HEK293T (cell line): ENCODE results near the gene DAPK1.

Source experiments
- CTCF ChIA-PET: fragments of 350-600 bp; formaldehyde crosslinking; extraction: SDS; loops from one replicate; lab custom pipeline; 2021; ENCODE audit warnings: antibody characterized with exemption, inconsistent platforms; lab: Yijun Ruan, JAX
- POLR2A ChIA-PET: fragments of 350-600 bp; formaldehyde crosslinking; extraction: SDS; loops from one replicate; lab custom pipeline; 2020; ENCODE audit warnings: antibody characterized with exemption, inconsistent platforms; lab: Yijun Ruan, JAX
- DNase-seq: peaks from one replicate; pipeline ENCODE4 v3.0.0; 2012; ENCODE audit warnings: mixed read lengths; ENCODE audit errors: extremely low spot score
- ARNT ChIP-seq: fragments of 450-650 bp; IDR thresholded peaks from 2 replicates; pipeline ENCODE4 v1.6.1; 2017; ENCODE audit warnings: mild to moderate bottlenecking
- BHLHE40 ChIP-seq: fragments of 450-650 bp; IDR thresholded peaks from 2 replicates; pipeline ENCODE4 v1.6.1; 2016; ENCODE audit warnings: mild to moderate bottlenecking, moderate library complexity, borderline replicate concordance
- CTBP1 ChIP-seq: fragments of 450-650 bp; IDR thresholded peaks from 2 replicates; pipeline ENCODE4 v1.6.1; 2016; ENCODE audit warnings: borderline replicate concordance
- ELF4 ChIP-seq: fragments of 450-650 bp; IDR thresholded peaks from 2 replicates; pipeline ENCODE4 v1.6.1; 2017; ENCODE audit warnings: antibody characterized with exemption
- FOXA1 ChIP-seq: fragments of 450-650 bp; IDR thresholded peaks from 2 replicates; pipeline ENCODE4 v1.6.1; 2016; ENCODE audit warnings: mild to moderate bottlenecking
- FOXK2 ChIP-seq: fragments of 450-650 bp; IDR thresholded peaks from 2 replicates; pipeline ENCODE4 v1.6.1; 2016; ENCODE audit warnings: mild to moderate bottlenecking
- FOXM1 ChIP-seq: fragments of 450-650 bp; IDR thresholded peaks from 2 replicates; pipeline ENCODE4 v1.6.1; 2017; ENCODE audit warnings: mild to moderate bottlenecking, borderline replicate concordance
- HDGF ChIP-seq: fragments of 450-650 bp; IDR thresholded peaks from 2 replicates; pipeline ENCODE4 v1.6.1; 2017; ENCODE audit warnings: antibody characterized with exemption, borderline replicate concordance
- L3MBTL2 ChIP-seq: fragments of 450-650 bp; conservative IDR thresholded peaks from 2 replicates; pipeline ENCODE4 v1.6.1; 2016; ENCODE audit warnings: mild to moderate bottlenecking
- LEF1 ChIP-seq: fragments of 450-650 bp; IDR thresholded peaks from 2 replicates; pipeline ENCODE4 v1.6.1; 2017; ENCODE audit warnings: mild to moderate bottlenecking, borderline replicate concordance
- NFRKB ChIP-seq: fragments of 450-650 bp; IDR thresholded peaks from 2 replicates; pipeline ENCODE4 v1.6.1; 2016; ENCODE audit warnings: mild to moderate bottlenecking, moderate library complexity
- PKNOX1 ChIP-seq: fragments of 450-650 bp; IDR thresholded peaks from 2 replicates; pipeline ENCODE4 v1.6.1; 2016
- SP1 ChIP-seq: fragments of 450-650 bp; IDR thresholded peaks from 2 replicates; pipeline ENCODE4 v1.6.1; 2017
- SUZ12 ChIP-seq: fragments of 450-650 bp; IDR thresholded peaks from 2 replicates; pipeline ENCODE4 v1.6.1; 2016; ENCODE audit warnings: mild to moderate bottlenecking
- TARDBP ChIP-seq: fragments of 450-650 bp; IDR thresholded peaks from 2 replicates; pipeline ENCODE4 v1.6.1; 2016
- ZNF384 ChIP-seq: fragments of 450-650 bp; IDR thresholded peaks from 2 replicates; pipeline ENCODE4 v1.6.1; 2016

DAPK1 gene

GRCh38 chr9:87610200-87611155 lies 112.8 kb downstream of the DAPK1 start:
- POLR2A ChIA-PET = no interaction called here

GRCh38 chr9:87611776-87612175 lies 114.1 kb downstream of the DAPK1 start:
- no peak for DNase-seq
- CTCF ChIA-PET = no interaction called here
- no peak for TF ChIP-seq SUZ12
- no peak for TF ChIP-seq SP1
- TF ChIP-seq NFRKB = no peak
- no peak for TF ChIP-seq PKNOX1
- TF ChIP-seq BHLHE40 = no peak
- no peak for TF ChIP-seq L3MBTL2
- TF ChIP-seq LEF1 = no peak
- no peak for TF ChIP-seq ZNF384
- no peak for TF ChIP-seq FOXM1
- no peak for TF ChIP-seq FOXK2
- TF ChIP-seq HDGF = no peak
- TF ChIP-seq ELF4 = no peak
- TF ChIP-seq TARDBP = no peak
- no peak for TF ChIP-seq ARNT
- TF ChIP-seq CTBP1 = no peak
- TF ChIP-seq FOXA1 = no peak
- POLR2A ChIA-PET = no interaction called here

More at GRCh38 chr9:87610200-87611155, 112.8 kb downstream of the DAPK1 start:
- CTCF ChIA-PET = no interaction called here
- DNase-seq = no peak
- no peak for TF ChIP-seq ZNF384
- no peak for TF ChIP-seq LEF1
- no peak for TF ChIP-seq FOXK2
- no peak for TF ChIP-seq BHLHE40
- TF ChIP-seq SUZ12 = no peak
- no peak for TF ChIP-seq PKNOX1
- no peak for TF ChIP-seq ELF4
- no peak for TF ChIP-seq FOXM1
- no peak for TF ChIP-seq SP1
- TF ChIP-seq TARDBP = no peak
- TF ChIP-seq L3MBTL2 = no peak
- no peak for TF ChIP-seq NFRKB
- TF ChIP-seq FOXA1 = no peak
- no peak for TF ChIP-seq ARNT
- no peak for TF ChIP-seq HDGF
- TF ChIP-seq CTBP1 = no peak

GRCh38 chr9:87612536-87612935 lies 114.9 kb downstream of the DAPK1 start:
- no peak for TF ChIP-seq SP1
- no peak for TF ChIP-seq CTBP1
- no peak for TF ChIP-seq FOXA1
- TF ChIP-seq NFRKB = no peak
- no peak for TF ChIP-seq LEF1
- TF ChIP-seq FOXK2 = no peak
- no peak for TF ChIP-seq HDGF
- no peak for TF ChIP-seq ELF4
- TF ChIP-seq FOXM1 = no peak
- DNase-seq = no peak
- CTCF ChIA-PET = no interaction called here
- POLR2A ChIA-PET = no interaction called here

GRCh38 chr9:87613265-87614111 lies 115.8 kb downstream of the DAPK1 start:
- TF ChIP-seq PKNOX1 (no peak), ZNF384 (no peak), HDGF (no peak), LEF1 (no peak), FOXA1 (no peak), NFRKB (no peak), FOXK2 (no peak), ELF4 (no peak), BHLHE40 (no peak), FOXM1 (no peak), L3MBTL2 (no peak), TARDBP (no peak), ARNT (no peak), SUZ12 (no peak), SP1 (no peak)

GRCh38 chr9:87614397-87614796 lies 116.7 kb downstream of the DAPK1 start:
- POLR2A ChIA-PET = no interaction called here
- CTCF ChIA-PET = interaction anchor here (1.0 kb wide), 1 partner anchor 9 kb away, joined by 3 read pairs; no protein-coding TSS in a partner anchor
- TF ChIP-seq FOXK2 = no peak
- no peak for TF ChIP-seq CTBP1
- no peak for TF ChIP-seq FOXA1
- DNase-seq = no peak

More at GRCh38 chr9:87613265-87614111, 115.8 kb downstream of the DAPK1 start:
- ChIA-PET CTCF (interaction anchor here (1.0 kb wide), 2 partner anchors 10 to 71 kb away, joined by 3 read pairs; no protein-coding TSS in a partner anchor), POLR2A (no interaction called here)
- DNase-seq = no peak
